GM23248 (cell line): ENCODE measurements around the gene SERTAD1.

Source experiments
- EZH2 ChIP-seq: fragments of 200-600 bp; sonication (generic); IDR thresholded peaks from 2 replicates; pipeline ENCODE4 v1.6.1; 2018; ENCODE audit warnings: antibody characterized with exemption, mild to moderate bottlenecking; ENCODE audit not compliant: insufficient read depth, poor library complexity, severe bottlenecking
- EZH2phosphoT487 ChIP-seq: fragments of 200-600 bp; sonication (generic); IDR thresholded peaks from 2 replicates; pipeline ENCODE4 v1.6.1; 2018; ENCODE audit warnings: antibody characterized with exemption, moderate library complexity, mild to moderate bottlenecking, low read depth; ENCODE audit not compliant: insufficient read depth

DNA sequence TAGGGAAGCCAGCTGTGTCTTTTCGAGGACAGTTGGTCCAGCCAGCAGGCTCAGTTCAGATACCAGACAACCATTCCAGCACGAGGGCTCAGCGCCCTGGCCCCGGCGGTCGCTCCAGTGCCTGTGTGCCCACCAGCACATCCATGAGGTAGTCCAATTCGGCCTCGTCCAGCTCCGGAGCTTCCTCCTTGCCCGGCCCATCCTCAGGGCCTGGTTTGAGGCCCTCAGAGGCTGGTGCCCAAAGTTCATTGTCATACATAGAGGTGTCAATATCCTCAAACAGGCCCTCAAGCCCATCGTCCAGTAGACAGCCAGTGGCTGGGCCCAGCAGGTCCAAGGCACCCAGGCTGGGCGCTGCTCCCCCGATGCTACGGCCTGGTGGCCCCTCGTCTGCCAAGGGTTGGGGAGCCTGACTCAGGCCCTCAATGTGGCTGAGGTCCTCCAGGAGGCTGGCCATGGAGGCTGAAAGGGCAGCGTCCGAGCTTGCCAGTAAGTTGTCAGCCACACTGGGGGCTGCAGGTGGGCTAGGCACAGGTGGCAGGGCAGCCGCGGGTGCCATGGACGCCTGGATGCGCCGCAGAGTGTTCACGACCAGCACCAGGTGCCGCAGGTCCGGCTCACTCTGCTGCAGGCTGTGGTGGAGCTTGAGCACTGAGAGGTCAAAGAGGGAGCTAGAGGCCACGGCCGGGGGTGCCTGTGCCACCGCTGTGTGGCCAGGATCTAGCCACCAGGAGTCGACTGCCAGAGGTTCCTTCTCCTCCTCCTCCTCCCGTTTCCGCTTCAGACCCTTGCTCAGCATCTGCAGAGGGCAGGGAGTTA, 2.8 kb downstream of the SERTAD1 start:
- no peak for TF ChIP-seq EZH2
- TF ChIP-seq EZH2phosphoT487, result no peak
